GM23338 (cell line): ENCODE results near the gene TMC3.

Experiments used
- CTCF ChIP-seq, 2 experiments: fragments of 200-600 bp in 1 of 2; sonication (generic) in 1 of 2; conservative IDR thresholded peaks; 2 replicates each; pipeline versions ENCODE4 v1.5.1 to v1.6.1; 2016 to 2017; ENCODE audit warnings: antibody characterized with exemption in 2 of 2, low read depth in 2 of 2, mild to moderate bottlenecking in 2 of 2, moderate library complexity in 1 of 2
- EZH2 ChIP-seq: fragments of 200-600 bp; sonication (generic); IDR thresholded peaks from one replicate; pipeline ENCODE4 v1.8.0; 2017; ENCODE audit warnings: antibody characterized with exemption, mild to moderate bottlenecking, low read depth; ENCODE audit not compliant: unreplicated experiment

DNA sequence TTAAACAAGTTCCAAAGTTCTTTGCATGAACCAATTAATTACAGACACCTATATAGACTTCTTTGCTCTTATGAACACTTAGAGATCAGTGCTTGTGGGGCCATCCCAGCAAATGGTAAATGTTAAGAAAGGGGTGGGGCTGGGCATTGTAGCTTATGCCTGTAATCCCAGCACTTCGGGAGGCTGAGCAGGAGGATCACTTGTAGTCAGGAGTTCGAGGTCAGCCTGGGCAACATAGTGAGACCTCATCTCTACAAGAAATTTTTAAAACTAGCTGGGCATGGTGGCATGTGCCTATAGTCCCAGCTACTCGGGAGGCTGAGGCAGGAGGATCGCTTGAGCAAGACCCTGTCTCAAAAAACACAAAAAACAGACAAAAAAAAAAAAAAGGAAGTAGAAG is 30.6 kb downstream of the TMC3 start:
- TF ChIP-seq CTCF (conservative IDR thresholded peaks at IDR 0.05; ENCODE audit: low read depth in 2 of 2) (no peak), EZH2 (no peak)
